Duodenal mucosa (tissue), 2 donors: Measurements from ENCODE around the gene STRBP.

Experiments
- H3K27ac ChIP-seq: one replicate; pipeline ENCODE4 v1.7.0; 2013; ENCODE audit warnings: low read depth, low read length
- H3K27me3 ChIP-seq, 2 donors: one replicate each; pipeline ENCODE4 v1.7.0; 2013; ENCODE audit warnings: low read length in 2 of 2, control low read depth in 1 of 2; ENCODE audit not compliant: insufficient read depth in 2 of 2, control insufficient read depth in 1 of 2
- H3K36me3 ChIP-seq, 2 donors: one replicate each; pipeline ENCODE4 v1.7.0; 2013; ENCODE audit warnings: low read length in 2 of 2, control low read depth in 1 of 2; ENCODE audit not compliant: insufficient read depth in 2 of 2, control insufficient read depth in 1 of 2
- H3K4me1 ChIP-seq, 2 donors: one replicate each; pipeline ENCODE4 v1.7.0; 2013; ENCODE audit warnings: low read length in 2 of 2, control low read depth in 1 of 2; ENCODE audit not compliant: insufficient read depth in 2 of 2, control insufficient read depth in 1 of 2
- H3K4me3 ChIP-seq, 2 donors: one replicate each; pipeline ENCODE4 v1.7.0; 2013; ENCODE audit warnings: low read length in 2 of 2, low read depth in 1 of 2
- H3K9ac ChIP-seq, 2 donors: one replicate each; pipeline ENCODE4 v1.7.0; 2013; ENCODE audit warnings: low read length in 2 of 2, low read depth in 1 of 2
- H3K9me3 ChIP-seq, 2 donors: one replicate each; pipeline ENCODE4 v1.7.0; 2013; ENCODE audit warnings: low read length in 2 of 2, control low read depth in 1 of 2; ENCODE audit not compliant: control insufficient read depth in 1 of 2

The STRBP gene

GRCh38 chr9:123127512-123128075, 140.8 kb downstream of the STRBP start:
- Histone ChIP-seq H3K4me3 (no peak overlapping the region), H3K9ac (no peak overlapping the region), H3K36me3 (peaks cover 16 to 40% of the 10 kb centered on the region in 2 donors), H3K27ac (no peak overlapping the region), H3K9me3 (no peaks in the 10 kb centered on the region), H3K27me3 (no peaks in the 10 kb centered on the region), H3K4me1 (no peaks in the 10 kb centered on the region)

GRCh38 chr9:123121457-123121856, 146.9 kb downstream of the STRBP start:
- Histone ChIP-seq H3K4me3 (no peak overlapping the region), H3K4me1 (no peaks in the 10 kb centered on the region), H3K36me3 (peaks cover 5% of the 10 kb centered on the region in 2 donors), H3K27me3 (no peaks in the 10 kb centered on the region), H3K9me3 (no peaks in the 10 kb centered on the region), H3K9ac (no peak overlapping the region), H3K27ac (no peak overlapping the region)

- no peaks in the 10 kb centered on the region for H3K9me3 ChIP-seq
- H3K4me3 ChIP-seq: no peak overlapping the region
- no peaks in the 10 kb centered on the region for H3K4me1 ChIP-seq
- H3K36me3 ChIP-seq: peaks cover 2 to 5% of the 10 kb centered on the region in 2 donors
- H3K27me3 ChIP-seq: no peaks in the 10 kb centered on the region
- no peak overlapping the region for H3K9ac ChIP-seq
- H3K27ac ChIP-seq: no peak overlapping the region
Measured at GRCh38 chr9:123120953-123121352, 147.4 kb downstream of the STRBP start.

- Histone ChIP-seq H3K4me1 (no peaks in the 10 kb centered on the region), H3K9ac (no peak overlapping the region), H3K27ac (no peak overlapping the region), H3K27me3 (no peaks in the 10 kb centered on the region), H3K9me3 (no peaks in the 10 kb centered on the region), H3K4me3 (no peak overlapping the region), H3K36me3 (peaks cover 5 to 9% of the 10 kb centered on the region in 2 donors)
Measured at GRCh38 chr9:123120131-123120530, 148.3 kb downstream of the STRBP start.

- Histone ChIP-seq H3K9ac (no peak overlapping the region), H3K4me3 (no peak overlapping the region), H3K36me3 (peaks cover 5 to 14% of the 10 kb centered on the region in 2 donors), H3K27ac (no peak overlapping the region), H3K9me3 (no peaks in the 10 kb centered on the region), H3K27me3 (no peaks in the 10 kb centered on the region), H3K4me1 (no peaks in the 10 kb centered on the region)
Measured at GRCh38 chr9:123119566-123119965, 148.8 kb downstream of the STRBP start.

GRCh38 chr9:123116036-123116435, 152.3 kb downstream of the STRBP start:
- Histone ChIP-seq H3K4me3 (no peak overlapping the region), H3K27me3 (no peaks in the 10 kb centered on the region), H3K27ac (no peak overlapping the region), H3K9ac (no peak overlapping the region), H3K9me3 (no peaks in the 10 kb centered on the region), H3K4me1 (peaks cover 5 to 6% of the 10 kb centered on the region in 2 donors), H3K36me3 (peaks cover 5 to 19% of the 10 kb centered on the region in 2 donors)

- H3K9me3 ChIP-seq: no peaks in the 10 kb centered on the region
- H3K27ac ChIP-seq: no peak overlapping the region
- peaks cover 5 to 19% of the 10 kb centered on the region in 2 donors for H3K36me3 ChIP-seq
- no peaks in the 10 kb centered on the region for H3K27me3 ChIP-seq
- H3K4me1 ChIP-seq: peaks cover 6 to 7% of the 10 kb centered on the region in 2 donors
- H3K4me3 ChIP-seq: no peak overlapping the region
- no peak overlapping the region for H3K9ac ChIP-seq
Measured at GRCh38 chr9:123115146-123115913, 153.1 kb downstream of the STRBP start.

- H3K36me3 ChIP-seq: peaks cover 4 to 37% of the 10 kb centered on the region in 2 donors
- H3K27ac ChIP-seq: no peak overlapping the region
- no peak overlapping the region for H3K4me3 ChIP-seq
- peaks cover 21 to 23% of the 10 kb centered on the region in 2 donors for H3K4me1 ChIP-seq
- H3K27me3 ChIP-seq: no peaks in the 10 kb centered on the region
- no peak overlapping the region for H3K9ac ChIP-seq
- H3K9me3 ChIP-seq: no peaks in the 10 kb centered on the region
Measured at GRCh38 chr9:123113185-123113584, 155.2 kb downstream of the STRBP start.

GRCh38 chr9:123112015-123112975, 156.1 kb downstream of the STRBP start:
- Histone ChIP-seq H3K4me1 (peaks cover 21 to 23% of the 10 kb centered on the region in 2 donors), H3K4me3 (no peak overlapping the region), H3K36me3 (peaks cover 9 to 46% of the 10 kb centered on the region in 2 donors), H3K27me3 (no peaks in the 10 kb centered on the region), H3K9me3 (no peaks in the 10 kb centered on the region), H3K27ac (no peak overlapping the region), H3K9ac (no peak overlapping the region)
